HEK293 (cell line): Measurements from ENCODE around the gene PLBD2.
A peak's percentile ranks its signal among the peaks of the same experiment; 100 is the strongest.

Experiments used
- CTCF ChIA-PET: fragments of 350-600 bp; formaldehyde crosslinking; extraction: SDS; loops from one replicate; lab custom pipeline; 2021; ENCODE audit warnings: antibody characterized with exemption; lab: Yijun Ruan, JAX
- POLR2A ChIA-PET: fragments of 300-600 bp; formaldehyde crosslinking; extraction: SDS; loops from one replicate; lab custom pipeline; 2020; ENCODE audit warnings: antibody characterized with exemption, inconsistent platforms; lab: Yijun Ruan, JAX
- H3K27ac ChIP-seq: fragments of 200-500 bp; sonication (Bioruptor generic); 2 replicates; pipeline ENCODE4 v1.5.1; 2014; ENCODE audit warnings: low read depth, low read length, control low read depth, inconsistent platforms; ENCODE audit errors: extremely low read depth
- H3K36me3 ChIP-seq, 2 experiments: fragments of 200-500 bp in 1 of 2; sonication (Bioruptor generic) in 1 of 2; 1 replicate in 1 of 2; 2 replicates in 1 of 2; pipeline ENCODE4 v1.5.1; 2014 to 2017; ENCODE audit warnings: inconsistent platforms in 2 of 2, low read length in 2 of 2; ENCODE audit not compliant: control insufficient read depth in 2 of 2, insufficient read depth in 1 of 2
- H3K4me1 ChIP-seq: fragments of 200-500 bp; sonication (Bioruptor generic); 2 replicates; pipeline ENCODE4 v1.5.1; 2014; ENCODE audit warnings: mild to moderate bottlenecking, low read length, inconsistent platforms; ENCODE audit not compliant: control insufficient read depth, insufficient read depth
- H3K4me3 ChIP-seq: 2 replicates; pipeline ENCODE4 v1.5.1; 2011; ENCODE audit warnings: low read depth, mild to moderate bottlenecking, control low read depth, low read length, moderate library complexity
- H3K9me3 ChIP-seq: fragments of 200-500 bp; sonication (Bioruptor generic); 2 replicates; pipeline ENCODE4 v1.5.1; 2014; ENCODE audit warnings: low read depth, low read length, inconsistent platforms; ENCODE audit not compliant: control insufficient read depth, insufficient read depth
- BCL11B ChIP-seq: fragments of 450-650 bp; formaldehyde crosslinking; IDR thresholded peaks from 2 replicates; pipeline ENCODE4 v1.5.1; 2016; ENCODE audit warnings: low read depth, missing biosample characterization, missing genetic modification characterization
- GLI4 ChIP-seq: fragments of 450-650 bp; formaldehyde crosslinking; IDR thresholded peaks from 2 replicates; pipeline ENCODE4 v1.5.1; 2016; ENCODE audit warnings: missing biosample characterization, missing genetic modification characterization
- SCRT1 ChIP-seq: fragments of 450-650 bp; formaldehyde crosslinking; IDR thresholded peaks from 2 replicates; pipeline ENCODE4 v1.5.1; 2016; ENCODE audit warnings: missing biosample characterization, missing genetic modification characterization, borderline replicate concordance
- SCRT2 ChIP-seq: fragments of 450-650 bp; formaldehyde crosslinking; IDR thresholded peaks from 2 replicates; pipeline ENCODE4 v1.5.1; 2016; ENCODE audit warnings: missing biosample characterization, missing genetic modification characterization
- WT1 ChIP-seq: fragments of 450-650 bp; formaldehyde crosslinking; IDR thresholded peaks from 2 replicates; pipeline ENCODE4 v1.5.1; 2016; ENCODE audit warnings: missing biosample characterization, missing genetic modification characterization
- ZBTB21 ChIP-seq: fragments of 450-650 bp; formaldehyde crosslinking; IDR thresholded peaks from 2 replicates; pipeline ENCODE4 v1.5.1; 2017; ENCODE audit warnings: missing biosample characterization, missing genetic modification characterization
- ZBTB48 ChIP-seq: fragments of 450-650 bp; formaldehyde crosslinking; IDR thresholded peaks from 2 replicates; pipeline ENCODE4 v1.5.1; 2016; ENCODE audit warnings: missing biosample characterization, missing genetic modification characterization
- ZEB2 ChIP-seq: fragments of 450-650 bp; formaldehyde crosslinking; IDR thresholded peaks from 2 replicates; pipeline ENCODE4 v1.5.1; 2016; ENCODE audit warnings: missing biosample characterization, missing genetic modification characterization
- ZFP69B ChIP-seq: fragments of 450-650 bp; formaldehyde crosslinking; IDR thresholded peaks from 2 replicates; pipeline ENCODE4 v1.5.1; 2016; ENCODE audit warnings: missing biosample characterization, missing genetic modification characterization
- ZNF10 ChIP-seq: fragments of 450-650 bp; formaldehyde crosslinking; IDR thresholded peaks from 2 replicates; pipeline ENCODE4 v1.5.1; 2017; ENCODE audit warnings: missing biosample characterization, missing genetic modification characterization
- ZNF16 ChIP-seq: fragments of 450-650 bp; formaldehyde crosslinking; IDR thresholded peaks from 2 replicates; pipeline ENCODE4 v1.5.1; 2016; ENCODE audit warnings: low read depth, missing biosample characterization, missing genetic modification characterization
- ZNF169 ChIP-seq: fragments of 450-650 bp; formaldehyde crosslinking; IDR thresholded peaks from 2 replicates; pipeline ENCODE4 v1.5.1; 2016; ENCODE audit warnings: missing biosample characterization, missing genetic modification characterization
- ZNF175 ChIP-seq: fragments of 450-650 bp; formaldehyde crosslinking; IDR thresholded peaks from 2 replicates; pipeline ENCODE4 v1.5.1; 2016; ENCODE audit warnings: missing biosample characterization, missing genetic modification characterization
- ZNF184 ChIP-seq: fragments of 450-650 bp; IDR thresholded peaks from 2 replicates; pipeline ENCODE4 v1.5.1; 2018; ENCODE audit warnings: missing biosample characterization, mild to moderate bottlenecking, missing genetic modification characterization
- ZNF239 ChIP-seq: fragments of 450-650 bp; formaldehyde crosslinking; IDR thresholded peaks from 2 replicates; pipeline ENCODE4 v1.5.1; 2016; ENCODE audit warnings: missing biosample characterization, missing genetic modification characterization
- ZNF248 ChIP-seq: fragments of 450-650 bp; formaldehyde crosslinking; IDR thresholded peaks from 2 replicates; pipeline ENCODE4 v1.5.1; 2017; ENCODE audit warnings: missing biosample characterization, missing genetic modification characterization
- ZNF341 ChIP-seq: fragments of 450-650 bp; formaldehyde crosslinking; IDR thresholded peaks from 2 replicates; pipeline ENCODE4; 2016; ENCODE audit warnings: low read depth, missing biosample characterization, missing genetic modification characterization
- ZNF398 ChIP-seq: fragments of 450-650 bp; formaldehyde crosslinking; IDR thresholded peaks from 2 replicates; pipeline ENCODE4 v1.5.1; 2017; ENCODE audit warnings: missing biosample characterization, missing genetic modification characterization
- ZNF416 ChIP-seq: fragments of 450-650 bp; formaldehyde crosslinking; IDR thresholded peaks from 2 replicates; pipeline ENCODE4 v1.5.1; 2016; ENCODE audit warnings: missing biosample characterization, missing genetic modification characterization
- ZNF488 ChIP-seq: fragments of 450-650 bp; formaldehyde crosslinking; IDR thresholded peaks from 2 replicates; pipeline ENCODE4 v1.5.1; 2016; ENCODE audit warnings: missing biosample characterization, missing genetic modification characterization
- ZNF521 ChIP-seq: fragments of 450-650 bp; formaldehyde crosslinking; IDR thresholded peaks from 2 replicates; pipeline ENCODE4 v1.5.1; 2017; ENCODE audit warnings: missing biosample characterization, mild to moderate bottlenecking, missing genetic modification characterization
- ZNF560 ChIP-seq: fragments of 450-650 bp; formaldehyde crosslinking; IDR thresholded peaks from 2 replicates; pipeline ENCODE4 v1.5.1; 2017; ENCODE audit warnings: missing biosample characterization, missing genetic modification characterization, borderline replicate concordance
- ZNF792 ChIP-seq: fragments of 450-650 bp; formaldehyde crosslinking; IDR thresholded peaks from 2 replicates; pipeline ENCODE4 v1.5.1; 2016; ENCODE audit warnings: missing biosample characterization, missing genetic modification characterization
- ZNF830 ChIP-seq: fragments of 450-650 bp; IDR thresholded peaks from 2 replicates; pipeline ENCODE4 v1.5.0; 2018; ENCODE audit warnings: missing biosample characterization, missing genetic modification characterization, low read depth, mild to moderate bottlenecking, moderate library complexity

The PLBD2 gene

GRCh38 chr12:113385282-113385882 lies 27.0 kb downstream of the PLBD2 start:
- no peak overlapping the region for H3K4me3 ChIP-seq
- TF ChIP-seq ZNF560 (tag by site-specific recombination) (no peak), ZBTB48 (tag by site-specific recombination) (no peak), ZNF175 (no peak), BCL11B (tag by site-specific recombination) (no peak), ZNF830 (tag by site-specific recombination) (no peak), WT1 (tag by site-specific recombination) (no peak), ZEB2 (tag by site-specific recombination) (no peak), GLI4 (tag by site-specific recombination) (no peak), ZNF398 (no peak), ZNF488 (tag by site-specific recombination) (no peak), ZFP69B (tag by site-specific recombination) (no peak), ZNF341 (tag by site-specific recombination) (no peak), ZNF16 (tag by site-specific recombination) (no peak), ZNF248 (tag by site-specific recombination) (no peak), ZNF169 (tag by site-specific recombination) (no peak), ZNF239 (tag by site-specific recombination) (no peak), ZNF521 (tag by site-specific recombination) (no peak), ZBTB21 (tag by site-specific recombination) (no peak), ZNF10 (no peak)
- TF ChIP-seq, all 188 proteins: peak for 0
- Histone ChIP-seq H3K36me3 (peaks cover 5 to 52% of the 10 kb centered on the region in 2 experiments; a peak in 2 of 3 replicates), H3K4me1 (no peaks in the 10 kb centered on the region), H3K27ac (no peak overlapping the region), H3K9me3 (no peaks in the 10 kb centered on the region)
- POLR2A ChIA-PET, result no interaction called here
- CTCF ChIA-PET, result interaction anchor here (0.6 to 1.0 kb wide), 2 partner anchors 39 to 63 kb away, joined by 3 read pairs; no protein-coding TSS in a partner anchor

- H3K27ac ChIP-seq, result no peak overlapping the region
- no peak for TF ChIP-seq ZNF10
- TF ChIP-seq ZNF416 (tag by site-specific recombination), result no peak
- no peak for TF ChIP-seq ZNF792 (tag by site-specific recombination)
- peak; percentile 97 for TF ChIP-seq SCRT1 (tag by site-specific recombination)
- peak; percentile 91 for TF ChIP-seq SCRT2 (tag by site-specific recombination)
- no peak for TF ChIP-seq ZNF184 (tag by site-specific recombination)
- CTCF ChIA-PET, result interaction anchor here (0.6 kb wide), 1 partner anchor 66 kb away, joined by 3 read pairs; no protein-coding TSS in a partner anchor
- H3K4me3 ChIP-seq, result no peak overlapping the region
- H3K9me3 ChIP-seq, result no peaks in the 10 kb centered on the region
- H3K4me1 ChIP-seq, result no peaks in the 10 kb centered on the region
- H3K36me3 ChIP-seq, result peaks cover 7 to 55% of the 10 kb centered on the region in 2 experiments; a peak in 2 of 3 replicates
- POLR2A ChIA-PET, result no interaction called here
Measured at GRCh38 chr12:113386866-113387566, 28.6 kb downstream of the PLBD2 start.
